Fibroblast of villous mesenchyme (primary cell): ENCODE data around the gene ALDH3B1. TPM values are rescaled to one million over a fixed set of nuclear protein-coding genes. Genes with fewer than 3 reads are reported as not detected.

Source experiments
- DNase-seq: peaks from one replicate; pipeline ENCODE4 v3.0.0-alpha.2; 2010; ENCODE audit warnings: low read depth
- H3K4me3 ChIP-seq: 2 replicates; pipeline ENCODE4 v1.5.1; 2011; ENCODE audit warnings: low read depth, mild to moderate bottlenecking, low read length
- total RNA-seq: library from RNA; depleted of rRNA; stranded (reverse); fragments of >200 nt; gene quantifications from 2 replicates; pipeline ENCODE4 v1.2.3, GENCODE V29; 2012
- TF ChIP-seq, protein P1 (sequence below): IDR thresholded peaks from 2 replicates; pipeline ENCODE4 v1.5.1; 2012; ENCODE audit warnings: low read depth, mild to moderate bottlenecking, low read length; ENCODE audit not compliant: insufficient read depth

The ALDH3B1 gene
- total RNA-seq, 1 donor = 20.7 TPM

DNA sequence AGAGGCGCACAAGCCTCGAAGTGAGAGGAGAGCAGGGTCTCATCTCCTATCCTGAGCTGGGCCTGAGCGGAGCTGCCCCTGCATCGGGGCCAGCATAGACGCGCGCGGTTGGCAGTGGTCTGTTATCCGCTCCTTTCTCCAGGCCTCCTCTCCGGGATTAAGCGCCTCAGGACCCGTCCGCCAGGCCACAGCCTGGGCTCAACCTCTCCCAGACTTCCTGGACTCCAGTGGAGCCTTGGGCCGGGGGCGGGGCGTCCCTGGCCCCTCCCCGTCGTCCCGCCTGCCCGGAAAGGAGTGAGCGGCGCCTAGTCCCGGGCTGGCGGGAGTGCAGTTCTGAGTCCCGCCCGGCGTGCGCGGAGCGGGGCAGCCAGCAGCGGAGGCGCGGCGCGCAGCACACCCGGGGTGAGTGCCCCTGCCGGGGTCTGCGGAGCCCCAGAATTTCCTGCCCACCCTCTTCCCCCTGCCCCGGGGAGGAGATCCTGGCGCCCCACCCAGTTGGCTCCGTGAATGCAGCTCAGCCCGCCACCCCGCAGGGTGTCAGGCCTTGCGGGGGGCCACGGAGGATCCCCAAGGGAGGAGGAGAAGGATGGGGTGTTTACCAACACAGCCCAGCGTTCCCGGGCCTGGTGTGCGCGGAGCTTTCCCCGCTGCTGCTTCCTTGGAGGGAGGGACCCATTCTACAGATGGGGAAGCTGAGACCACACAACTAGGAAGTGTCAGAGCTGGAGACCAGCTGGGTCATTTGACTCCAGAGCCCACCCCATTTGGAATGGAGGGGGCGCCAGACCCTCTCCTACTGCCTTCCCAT lies 28.8 kb downstream of the ALDH3B1 start, which contains the start of gene TCIRG1:
Gene TCIRG1, plus strand, starts transcription at position 308 of the 808 bp plus-strand sequence. CDS start 2,247 bp downstream, outside the sequence.
- DNase-seq = peak; percentile 90
- TF ChIP-seq, protein P1, sequence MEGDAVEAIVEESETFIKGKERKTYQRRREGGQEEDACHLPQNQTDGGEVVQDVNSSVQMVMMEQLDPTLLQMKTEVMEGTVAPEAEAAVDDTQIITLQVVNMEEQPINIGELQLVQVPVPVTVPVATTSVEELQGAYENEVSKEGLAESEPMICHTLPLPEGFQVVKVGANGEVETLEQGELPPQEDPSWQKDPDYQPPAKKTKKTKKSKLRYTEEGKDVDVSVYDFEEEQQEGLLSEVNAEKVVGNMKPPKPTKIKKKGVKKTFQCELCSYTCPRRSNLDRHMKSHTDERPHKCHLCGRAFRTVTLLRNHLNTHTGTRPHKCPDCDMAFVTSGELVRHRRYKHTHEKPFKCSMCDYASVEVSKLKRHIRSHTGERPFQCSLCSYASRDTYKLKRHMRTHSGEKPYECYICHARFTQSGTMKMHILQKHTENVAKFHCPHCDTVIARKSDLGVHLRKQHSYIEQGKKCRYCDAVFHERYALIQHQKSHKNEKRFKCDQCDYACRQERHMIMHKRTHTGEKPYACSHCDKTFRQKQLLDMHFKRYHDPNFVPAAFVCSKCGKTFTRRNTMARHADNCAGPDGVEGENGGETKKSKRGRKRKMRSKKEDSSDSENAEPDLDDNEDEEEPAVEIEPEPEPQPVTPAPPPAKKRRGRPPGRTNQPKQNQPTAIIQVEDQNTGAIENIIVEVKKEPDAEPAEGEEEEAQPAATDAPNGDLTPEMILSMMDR = no peak
- H3K4me3 ChIP-seq = peak within 1 kb of the TSS; percentile 85

DNA sequence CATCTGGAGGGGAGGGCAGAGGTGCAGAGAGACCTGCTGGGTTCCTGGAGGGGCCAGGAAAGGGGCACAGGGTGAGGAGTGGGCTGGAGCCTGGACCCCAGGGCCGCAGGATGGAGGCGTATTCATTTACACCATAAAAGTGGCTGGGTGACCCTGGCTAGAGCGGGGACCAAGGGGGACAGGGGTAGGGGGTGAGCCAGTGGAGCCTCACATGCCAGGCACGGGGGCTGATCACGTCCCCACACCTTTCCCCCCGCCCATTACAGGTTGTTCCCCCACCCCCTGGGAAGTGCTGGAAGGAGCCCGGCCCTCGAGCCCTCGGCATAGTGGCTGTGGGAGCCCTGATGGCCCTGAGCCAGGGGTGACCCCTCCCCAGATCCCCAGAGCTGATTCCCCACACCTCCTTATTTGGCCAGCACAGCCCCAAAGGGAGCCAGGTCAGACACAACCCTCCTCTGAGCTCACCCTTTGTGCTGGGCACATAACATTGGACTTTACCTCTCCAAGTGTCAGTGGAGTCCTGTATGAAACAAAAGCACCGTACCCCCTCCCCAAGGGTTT lies 29.5 kb downstream of the ALDH3B1 start:
- TF ChIP-seq, protein P1 = no peak
- H3K4me3 ChIP-seq = peak overlapping the region; percentile 85
- DNase-seq = no peak

DNA sequence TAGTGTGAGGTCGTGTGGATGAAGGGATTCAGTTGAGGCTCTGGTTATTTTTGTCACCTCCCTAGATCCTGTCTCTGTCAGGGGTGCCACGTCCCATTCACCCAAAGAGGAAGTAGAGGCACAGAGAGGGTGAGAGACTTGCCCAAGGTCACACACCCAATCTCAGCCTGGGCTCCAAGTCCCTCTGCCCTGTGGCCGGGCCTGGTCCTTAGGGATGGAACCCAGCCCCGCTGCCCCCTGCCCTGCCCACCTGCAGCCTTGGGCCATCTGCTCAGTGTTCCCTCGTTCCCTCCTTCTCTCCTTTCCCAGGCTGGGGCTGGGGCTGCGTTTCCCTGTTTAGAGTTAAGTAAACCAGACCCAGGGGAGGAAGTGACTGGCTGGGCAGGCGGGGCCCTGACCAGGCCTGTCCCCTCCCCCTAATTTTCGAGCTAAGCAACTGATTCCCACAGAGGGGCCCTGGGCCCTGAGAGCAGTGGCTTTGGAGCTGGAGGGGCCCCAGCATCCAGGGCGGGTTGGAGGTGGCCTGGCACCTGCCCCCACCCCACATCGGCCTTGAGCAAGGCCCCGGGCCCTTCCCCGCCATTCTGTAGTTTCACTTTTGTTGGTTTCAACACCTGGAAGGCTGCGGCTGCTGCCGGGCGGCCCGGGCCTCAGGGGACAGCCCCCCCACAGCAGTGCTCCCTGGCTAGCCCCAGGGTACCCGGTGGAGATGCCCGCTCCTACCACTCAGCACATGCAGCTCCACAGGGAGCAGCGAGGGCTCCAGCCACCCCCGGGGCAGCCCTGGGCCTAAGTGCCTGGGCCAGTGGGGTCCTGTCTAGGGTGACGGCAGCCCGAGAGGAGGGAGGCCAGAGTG lies 30.2 kb downstream of the ALDH3B1 start:
- TF ChIP-seq, protein P1 = no peak
- peak; percentile 94 for DNase-seq

DNA sequence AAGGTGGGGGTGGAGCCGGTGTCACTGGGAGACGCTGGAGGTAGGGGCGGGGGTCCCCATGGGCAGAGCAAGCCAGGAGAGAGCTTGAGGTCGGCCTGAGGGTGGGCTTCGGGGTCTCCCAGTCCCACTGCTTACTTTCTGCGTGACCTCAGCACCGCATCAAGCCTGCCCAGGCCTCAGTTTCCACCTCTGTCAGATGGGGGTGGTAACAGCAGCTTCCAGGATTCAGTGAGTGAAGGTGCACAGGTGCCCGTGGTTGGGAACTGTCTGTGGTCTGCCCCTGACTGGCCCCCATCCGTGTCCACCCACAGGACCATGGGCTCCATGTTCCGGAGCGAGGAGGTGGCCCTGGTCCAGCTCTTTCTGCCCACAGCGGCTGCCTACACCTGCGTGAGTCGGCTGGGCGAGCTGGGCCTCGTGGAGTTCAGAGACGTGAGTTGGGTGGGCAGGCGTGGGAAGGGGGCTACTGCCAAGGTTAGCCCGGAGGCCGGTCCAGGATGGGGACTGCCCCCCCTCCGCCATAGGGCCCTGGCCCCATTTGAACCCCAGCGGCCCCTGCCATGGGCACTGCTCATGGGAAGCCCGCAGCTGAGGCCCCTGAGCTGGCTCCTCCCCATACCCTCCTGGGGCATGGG lies 30.9 kb downstream of the ALDH3B1 start:
- DNase-seq = no peak
- peak overlapping the region; percentile 85 for H3K4me3 ChIP-seq
- TF ChIP-seq, protein P1 = no peak

More for the DNA sequence above, 30.2 kb downstream of the ALDH3B1 start:
- H3K4me3 ChIP-seq = peak overlapping the region; percentile 85

DNA sequence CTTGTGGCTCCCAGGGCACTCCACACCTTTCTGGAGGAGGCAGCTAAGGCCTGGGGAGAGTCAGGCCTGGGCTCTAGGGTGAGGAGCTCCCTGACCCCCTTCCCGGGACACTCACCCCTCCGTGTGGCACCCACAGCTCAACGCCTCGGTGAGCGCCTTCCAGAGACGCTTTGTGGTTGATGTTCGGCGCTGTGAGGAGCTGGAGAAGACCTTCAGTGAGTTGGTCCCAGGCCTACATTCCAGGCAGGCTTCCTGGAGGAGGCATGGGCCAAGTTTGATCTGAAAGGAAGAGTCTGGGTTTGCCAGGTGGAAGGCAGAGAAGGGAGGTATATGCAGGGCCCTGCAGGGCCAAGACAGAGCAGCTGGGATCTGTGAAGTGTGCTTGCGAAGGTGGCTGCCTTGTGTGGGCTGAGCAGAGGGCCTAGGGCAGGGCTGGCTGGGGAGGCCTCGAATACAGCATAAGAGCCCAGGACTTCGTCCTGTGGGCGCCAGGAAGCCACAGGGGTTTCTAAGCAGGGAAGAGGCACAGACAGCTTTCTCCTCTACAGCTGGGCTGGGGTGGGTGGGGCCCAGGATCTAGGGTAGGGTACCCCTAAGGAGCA lies 31.6 kb downstream of the ALDH3B1 start:
- DNase-seq = no peak
- TF ChIP-seq, protein P1 = no peak
- H3K4me3 ChIP-seq = no peak overlapping the region
